Stimulated activated CD4-positive, alpha-beta T cell treated with anti-CD3 and anti-CD28 coated beads, Interleukin-12 subunit alpha, Interleukin-12 subunit beta, amount 100 ng/mL, for 4 hours (primary cell): ENCODE measurements around the gene VAV2.

ENCODE experiments used
- DNase-seq: peaks from one replicate; pipeline ENCODE4 v3.0.0-alpha.2; 2020

The VAV2 gene

DNA sequence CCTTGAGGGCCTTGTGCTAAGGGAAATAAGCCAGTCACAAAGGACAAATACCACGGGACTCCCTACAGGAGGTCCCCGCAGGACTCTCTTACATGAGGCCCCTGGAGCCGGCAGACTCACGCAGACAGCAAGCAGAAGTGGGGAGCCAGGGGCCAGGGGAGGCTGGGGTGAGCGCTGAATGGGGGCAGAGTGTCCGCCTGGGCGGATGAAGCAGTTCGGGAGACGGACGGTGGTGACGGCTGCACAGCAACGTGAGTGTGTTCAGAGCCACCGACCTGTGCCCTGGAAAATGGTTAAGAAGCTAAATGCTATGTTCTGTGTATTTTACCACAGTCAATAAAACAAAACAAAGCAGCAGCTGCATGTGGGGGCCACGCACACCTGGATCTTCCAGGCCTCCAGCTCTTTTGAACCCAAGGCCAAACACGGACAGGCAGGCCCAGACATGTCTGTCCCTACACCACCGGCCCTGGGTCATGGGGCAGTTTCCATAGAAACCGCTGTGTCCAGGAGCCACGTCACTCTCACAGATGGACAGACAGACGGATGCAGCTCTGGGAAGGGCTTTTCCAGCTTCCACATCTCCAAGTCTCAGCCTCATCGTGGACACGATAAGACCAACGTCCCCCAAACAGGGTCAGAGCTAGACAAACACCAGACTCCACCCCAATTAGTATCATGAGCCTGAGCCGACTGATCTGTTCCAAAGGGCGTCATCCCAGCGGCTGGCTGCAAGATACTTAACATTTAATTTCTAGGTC lies 103.9 kb downstream of the VAV2 start:
- DNase-seq, result no peak

DNA sequence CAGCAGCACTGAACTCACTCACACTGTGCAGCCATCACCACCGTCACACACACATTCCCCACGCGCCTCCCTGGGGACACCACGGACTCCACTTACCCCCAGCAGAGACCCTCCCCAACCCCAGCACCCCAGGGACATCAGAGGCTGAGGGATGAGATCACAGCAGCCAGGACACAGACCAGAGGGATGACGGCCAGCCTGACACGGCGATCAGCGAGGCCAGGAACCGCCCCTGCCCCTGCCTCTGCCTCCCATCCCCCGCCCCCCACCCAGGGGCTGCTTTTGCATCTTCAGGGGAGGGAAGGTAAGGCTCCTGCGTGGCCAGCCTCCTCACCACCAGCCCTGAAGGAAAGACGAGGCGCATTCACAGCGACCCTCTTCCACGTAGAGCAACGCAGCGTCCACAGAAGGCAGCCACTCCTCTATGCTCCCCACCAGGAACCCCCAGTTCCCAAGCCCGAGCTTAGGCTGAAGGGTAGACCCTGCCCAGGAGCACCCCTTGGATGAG lies 104.5 kb downstream of the VAV2 start:
- DNase-seq, result no peak

DNA sequence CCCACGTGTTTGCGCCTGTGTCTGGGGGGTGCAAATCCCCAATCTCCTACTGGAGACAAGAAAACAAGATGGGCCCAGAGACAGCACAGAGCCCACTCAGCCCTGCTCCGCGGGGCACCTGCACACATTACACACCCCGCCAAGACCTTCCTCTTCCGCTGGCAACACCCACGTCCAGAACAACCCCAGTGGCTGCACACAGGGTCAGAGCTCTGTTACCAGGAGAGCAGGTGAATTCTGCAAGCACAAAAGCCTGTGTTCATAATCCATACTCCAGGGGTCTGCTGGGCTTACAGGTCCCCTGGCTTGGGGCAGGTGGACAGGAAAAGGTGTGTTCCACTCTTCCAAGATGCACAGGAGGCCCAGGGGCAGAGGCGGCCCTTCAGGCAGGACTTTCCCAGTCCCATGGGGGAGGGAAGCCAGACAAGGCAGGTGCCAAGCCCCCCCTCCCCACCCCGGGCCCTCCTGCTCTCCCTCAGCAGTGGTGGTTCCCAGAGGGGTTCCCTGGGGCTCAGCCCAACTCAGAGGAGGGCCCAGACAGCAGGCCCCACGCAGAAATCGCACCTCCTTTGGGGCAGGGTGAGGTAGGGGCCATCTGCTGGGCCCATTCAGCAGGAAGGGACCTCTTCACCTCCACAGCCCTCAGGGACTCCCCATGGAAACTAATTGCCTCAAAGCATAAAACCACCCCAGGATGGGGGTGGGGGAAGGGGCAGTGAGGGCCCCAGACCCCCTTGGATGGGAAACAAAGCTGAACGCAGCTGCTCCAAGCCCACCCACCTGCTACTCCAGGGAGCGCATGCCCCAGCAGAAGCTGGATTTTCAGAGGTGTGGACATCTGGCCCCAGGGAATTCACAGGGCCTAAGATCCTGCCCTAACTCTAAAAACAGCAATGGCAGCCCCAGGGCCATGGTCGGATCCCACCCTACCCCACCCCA lies 105.3 kb downstream of the VAV2 start:
- DNase-seq, result no peak

DNA sequence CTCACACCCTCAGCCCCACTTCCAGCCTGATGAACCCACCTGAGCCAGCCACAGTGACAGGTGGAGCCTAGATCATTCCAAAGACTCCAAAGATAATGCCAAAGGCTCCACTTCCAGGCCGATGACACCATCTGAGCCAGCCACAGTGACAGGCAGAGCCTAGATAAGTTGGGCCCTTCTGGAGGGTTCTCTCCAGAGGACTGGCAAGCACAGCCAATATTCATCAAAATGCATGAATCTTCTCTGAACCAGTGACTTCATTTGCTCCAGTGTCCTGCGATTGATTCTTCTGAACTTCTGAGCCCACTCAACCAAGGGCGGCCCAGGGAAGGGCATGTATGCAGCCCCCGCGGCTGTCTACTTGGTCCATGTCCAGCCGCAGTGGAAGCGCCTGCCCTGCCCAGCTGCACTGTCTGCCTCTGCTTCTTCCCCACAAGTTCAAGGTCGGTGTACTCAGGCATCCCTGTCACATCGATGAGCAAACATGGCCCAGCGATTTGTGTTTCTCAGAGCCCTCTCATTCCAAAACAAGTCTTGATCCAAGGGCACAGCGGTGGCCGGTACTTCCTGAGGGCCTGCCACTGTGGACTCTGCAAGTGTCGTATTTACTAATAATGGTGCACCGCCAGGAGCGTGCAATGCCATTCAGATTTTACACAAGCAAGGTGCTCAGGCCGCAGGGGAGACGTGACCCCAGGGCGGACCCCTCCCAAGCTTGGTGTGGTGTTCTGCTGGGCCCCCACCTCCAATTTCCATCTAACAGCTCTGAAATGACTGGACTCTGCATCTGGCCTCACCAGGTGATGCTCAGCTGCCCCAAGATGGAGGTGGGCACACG lies 107.0 kb downstream of the VAV2 start:
- DNase-seq, result no peak

DNA sequence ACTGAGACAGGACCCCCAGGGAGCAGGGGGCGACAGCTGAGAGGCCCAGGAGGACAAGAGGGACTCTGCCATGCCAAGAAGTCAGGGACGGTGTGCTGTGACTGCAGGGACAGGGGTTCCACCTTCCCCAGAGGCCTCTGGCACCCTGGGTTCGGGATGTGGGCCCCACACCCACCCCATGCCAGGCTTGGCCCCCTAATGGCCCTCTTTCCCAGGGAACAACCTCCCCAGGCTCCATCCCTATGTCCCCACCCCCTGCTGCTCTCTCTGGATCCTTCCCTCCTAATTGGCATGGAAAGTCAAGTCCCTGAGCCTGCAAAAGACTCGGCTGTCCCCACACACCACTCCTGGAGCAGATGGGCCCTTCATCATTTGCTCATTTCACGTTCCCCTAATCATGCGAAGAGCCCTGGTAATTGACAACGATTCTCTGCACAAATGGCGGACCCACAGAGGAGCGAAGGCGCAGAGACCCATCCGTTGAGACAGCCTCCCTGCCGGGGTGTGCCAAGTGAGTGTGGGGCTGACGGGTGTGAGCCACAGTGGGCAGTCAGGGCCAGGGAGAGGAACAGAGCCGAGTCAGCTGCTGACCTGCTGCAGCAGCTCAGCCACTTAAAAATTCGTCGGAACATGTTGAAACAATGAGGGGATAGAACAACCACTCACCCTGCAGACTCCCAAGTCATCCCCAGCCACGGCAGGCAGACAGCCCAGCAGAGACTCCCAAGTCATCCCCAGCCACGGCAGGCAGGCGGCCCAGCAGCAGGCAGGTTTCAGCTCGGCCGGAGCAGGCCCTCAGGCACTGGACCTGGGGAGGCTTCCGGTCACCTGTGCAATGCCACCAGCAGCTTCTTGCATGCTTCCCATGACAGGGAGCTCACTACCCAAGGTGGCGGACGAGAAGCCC lies 109.0 kb downstream of the VAV2 start:
- no peak for DNase-seq

DNA sequence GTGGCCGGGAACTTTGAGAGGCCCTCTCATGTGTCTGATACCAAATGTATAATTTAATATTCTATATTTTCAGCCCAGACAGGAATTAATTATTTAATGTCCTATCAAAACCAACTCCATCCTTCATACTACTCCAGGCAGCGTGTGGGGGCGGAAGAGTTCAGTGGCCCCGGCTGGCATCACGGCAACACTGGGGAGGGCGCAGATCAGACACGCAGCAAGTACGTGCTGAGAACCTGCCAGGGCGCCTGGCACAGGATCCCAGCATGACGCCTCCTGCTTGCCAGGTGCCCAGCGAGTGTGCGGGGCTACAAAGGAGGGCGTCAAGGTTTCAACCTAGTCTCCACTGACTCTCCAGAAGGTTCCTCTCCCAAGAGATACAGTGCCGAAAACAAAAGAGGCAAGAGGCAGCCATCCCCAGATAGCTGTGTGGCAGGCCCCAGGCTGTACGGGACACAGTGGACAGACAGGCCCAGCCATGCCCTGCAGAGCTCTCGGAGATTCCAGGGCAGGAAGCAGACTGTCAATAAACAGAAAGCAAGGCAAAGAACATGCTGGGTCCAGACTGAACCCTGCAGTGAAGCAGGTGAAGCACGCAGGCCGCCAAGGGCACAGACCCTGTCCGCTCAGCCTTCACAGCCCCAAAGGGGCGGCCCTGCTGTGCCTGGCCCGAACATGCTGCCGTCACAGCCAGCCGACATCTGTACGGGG lies 110.3 kb downstream of the VAV2 start:
- DNase-seq, result no peak

DNA sequence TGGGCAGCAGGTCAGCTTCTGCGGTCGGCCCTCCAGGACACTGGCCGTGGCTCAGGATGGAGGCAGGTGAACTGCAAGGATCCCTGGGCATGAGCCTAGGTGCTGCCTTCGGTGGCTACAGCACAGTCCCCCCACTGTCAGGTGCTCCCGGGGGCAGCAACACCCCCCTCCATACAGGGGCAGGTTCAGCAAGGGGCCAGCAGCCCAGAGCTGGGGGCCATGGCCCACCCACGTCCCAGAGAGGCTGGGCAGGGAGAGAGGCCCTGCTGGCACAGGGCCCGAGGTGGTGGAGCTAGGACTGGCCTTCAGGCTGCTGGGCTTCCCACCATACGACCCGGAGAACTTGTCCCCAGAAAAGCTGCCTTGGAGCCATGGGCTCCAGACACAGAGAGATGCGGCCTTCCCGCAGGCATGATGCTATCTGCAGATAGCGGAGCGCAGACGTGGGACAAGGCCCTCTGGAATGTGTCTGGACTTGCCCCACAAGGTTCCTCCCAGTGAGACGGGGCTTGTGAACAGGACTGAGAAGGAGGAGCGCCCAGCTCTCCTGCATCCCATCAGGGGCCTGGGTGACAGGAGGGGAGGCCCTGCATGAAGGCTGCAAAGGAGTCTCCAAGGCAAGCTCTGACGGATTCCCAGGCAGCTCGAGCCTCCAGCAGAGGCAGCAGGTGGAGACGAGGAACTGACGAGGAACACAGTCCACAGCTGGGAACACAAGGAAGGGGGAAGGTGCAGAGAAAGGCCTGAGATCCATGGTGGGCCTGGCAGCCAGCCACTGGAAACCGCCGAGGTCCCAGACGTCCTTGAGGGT lies 111.1 kb downstream of the VAV2 start:
- no peak for DNase-seq

DNA sequence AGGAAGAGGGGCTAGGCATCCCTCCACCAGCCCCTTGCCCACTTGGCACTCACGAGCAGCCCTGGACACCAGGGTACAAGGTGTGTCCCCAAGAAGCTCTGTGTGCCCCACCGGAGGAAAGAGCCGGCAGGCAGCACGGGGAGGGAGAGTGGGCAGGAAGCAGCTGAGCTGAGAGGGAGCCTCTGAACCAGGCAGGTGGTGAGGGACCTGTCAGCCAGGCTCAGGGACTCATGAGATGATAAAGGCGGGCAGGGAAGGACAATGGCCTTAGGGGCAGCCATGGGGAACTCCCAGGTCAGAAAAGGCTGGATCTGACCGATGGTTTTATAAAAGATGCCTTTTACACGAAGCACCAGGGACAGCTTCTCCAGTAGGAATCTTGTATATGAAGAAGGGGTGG lies 112.0 kb downstream of the VAV2 start:
- DNase-seq, result no peak

DNA sequence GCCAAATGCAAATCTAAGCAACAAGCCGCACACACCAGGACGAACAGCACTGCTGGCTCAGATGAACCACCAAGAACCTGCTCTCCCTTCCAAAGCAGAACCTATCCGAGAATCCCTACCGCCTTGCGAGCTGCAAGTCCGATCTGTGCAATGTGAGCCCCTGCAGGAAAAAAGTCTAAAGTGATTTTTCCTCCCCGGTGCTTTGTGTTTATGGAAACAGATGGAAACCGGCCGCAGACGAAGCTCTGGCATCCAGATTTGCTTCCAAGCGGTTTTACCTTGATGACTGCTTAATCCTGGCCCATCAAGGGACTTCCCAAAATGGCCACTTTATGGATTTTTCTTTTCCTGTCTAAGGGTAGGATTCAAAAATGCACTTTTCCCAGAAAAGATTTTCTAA lies 112.5 kb downstream of the VAV2 start:
- no peak for DNase-seq

DNA sequence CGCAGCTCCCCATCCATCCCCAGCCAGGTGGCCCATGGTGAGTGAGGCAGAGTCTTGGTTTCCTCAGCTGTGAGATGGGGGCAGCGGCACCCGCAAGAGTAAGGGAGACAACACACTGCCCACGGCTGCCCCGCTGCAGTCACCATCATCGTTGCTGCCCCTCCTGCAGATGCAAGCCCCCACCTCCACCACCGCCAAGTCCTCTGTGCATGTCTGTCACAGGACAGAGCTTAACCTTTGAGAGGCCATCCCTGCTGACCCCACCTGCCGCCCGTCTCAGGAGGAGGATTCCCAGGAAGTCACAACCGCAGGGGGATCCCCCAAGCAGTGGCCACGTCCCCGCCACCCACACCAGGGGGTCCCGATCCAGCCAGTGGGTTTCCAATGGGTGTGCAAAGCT lies 113.7 kb downstream of the VAV2 start:
- DNase-seq, result no peak

DNA sequence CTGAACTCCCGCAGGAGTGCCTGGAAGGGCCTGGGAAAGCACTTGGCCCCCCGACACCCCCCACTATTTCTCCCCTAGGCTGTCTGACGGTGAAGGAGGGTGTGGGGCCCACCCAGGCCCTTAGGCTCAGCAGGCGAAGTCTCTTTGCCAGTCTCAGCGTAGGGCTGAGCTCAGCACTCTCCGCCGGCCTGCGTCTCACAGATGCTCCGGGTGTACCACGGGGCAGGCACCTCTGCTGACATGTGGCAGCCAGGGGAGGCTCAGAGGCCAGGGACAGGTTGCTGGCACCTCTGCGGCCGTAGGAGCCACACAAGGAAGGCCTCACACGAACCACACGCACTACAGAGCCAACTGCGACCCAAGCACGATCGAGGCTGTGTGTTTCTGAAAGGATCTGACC lies 114.2 kb downstream of the VAV2 start:
- no peak for DNase-seq

DNA sequence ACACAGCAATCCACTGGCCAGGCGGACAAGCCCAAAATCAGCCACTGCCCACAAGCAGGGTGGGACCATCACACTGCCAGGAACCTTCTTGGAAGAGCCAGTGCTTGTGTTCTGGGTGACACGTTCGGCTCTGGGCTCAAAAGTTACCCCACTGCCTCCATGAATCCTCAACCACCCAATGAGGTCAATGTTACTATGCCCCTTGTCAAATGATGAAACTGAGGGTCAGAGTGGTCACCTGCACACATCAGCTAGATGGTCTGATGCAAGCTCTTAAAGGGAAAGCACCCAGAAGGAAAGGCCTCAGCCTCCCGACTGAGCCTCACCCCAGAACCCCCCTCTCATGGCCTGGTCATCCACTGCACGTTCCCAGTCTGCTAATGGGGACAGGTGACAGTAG lies 114.8 kb downstream of the VAV2 start:
- DNase-seq, result no peak

DNA sequence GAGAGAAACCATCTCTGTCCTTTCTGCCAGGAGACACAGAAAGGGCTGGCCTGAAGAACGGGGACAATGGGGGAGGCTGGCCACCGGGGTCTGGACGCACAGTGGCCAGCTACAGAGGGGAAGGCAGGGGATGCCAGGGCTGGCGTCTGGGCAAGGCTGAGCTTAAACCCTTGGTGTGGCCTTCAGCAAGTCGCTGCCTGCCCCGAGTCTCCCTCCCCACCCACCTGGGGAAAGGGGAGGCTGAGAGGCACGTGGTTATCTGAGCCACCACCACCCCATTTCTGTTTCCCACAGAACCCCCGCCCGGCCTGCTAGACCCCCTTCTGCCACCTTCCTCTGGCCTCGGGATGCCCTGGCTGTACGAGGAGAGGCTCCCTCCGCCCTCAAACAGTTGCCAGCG lies 115.3 kb downstream of the VAV2 start:
- DNase-seq, result no peak

DNA sequence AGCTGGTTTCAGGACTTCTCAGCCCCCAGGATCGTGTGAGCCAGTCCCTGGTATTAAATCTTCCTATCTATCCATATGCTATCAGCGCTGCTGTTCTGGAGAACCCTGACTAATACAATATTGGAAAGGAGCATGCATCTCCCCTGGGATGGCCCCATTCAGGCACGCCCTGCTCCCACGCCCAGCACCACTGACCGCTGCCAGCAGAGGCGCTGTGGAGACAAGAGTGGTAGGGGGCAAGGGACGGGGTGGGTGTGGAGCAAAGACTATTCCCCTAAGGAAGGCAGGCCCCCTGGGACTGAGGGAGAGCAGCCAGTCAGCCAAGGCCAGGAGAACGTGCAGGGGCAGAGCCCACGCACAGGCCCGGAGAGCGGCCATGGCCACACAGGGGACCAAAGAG lies 116.0 kb downstream of the VAV2 start:
- DNase-seq, result no peak

DNA sequence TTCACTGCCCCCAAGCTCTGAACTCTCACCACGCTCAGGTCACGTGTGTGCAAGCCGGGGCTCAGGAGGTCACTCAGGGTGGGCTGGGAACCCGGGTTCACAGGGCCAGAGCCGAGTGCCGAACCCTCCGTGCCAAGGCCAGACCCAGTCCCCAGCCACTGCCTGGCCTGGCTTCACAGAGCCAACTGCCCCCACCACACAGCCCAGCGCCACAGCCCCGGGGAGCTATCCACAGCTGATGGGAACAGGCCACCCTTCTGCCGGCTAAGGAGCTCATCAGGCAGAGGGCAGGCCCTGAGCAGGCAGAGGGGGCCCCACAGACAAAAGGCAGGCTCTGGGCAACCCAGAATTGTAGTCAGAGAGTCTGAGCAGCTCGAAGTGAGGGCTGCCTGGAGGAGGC lies 117.0 kb downstream of the VAV2 start:
- DNase-seq, result no peak

DNA sequence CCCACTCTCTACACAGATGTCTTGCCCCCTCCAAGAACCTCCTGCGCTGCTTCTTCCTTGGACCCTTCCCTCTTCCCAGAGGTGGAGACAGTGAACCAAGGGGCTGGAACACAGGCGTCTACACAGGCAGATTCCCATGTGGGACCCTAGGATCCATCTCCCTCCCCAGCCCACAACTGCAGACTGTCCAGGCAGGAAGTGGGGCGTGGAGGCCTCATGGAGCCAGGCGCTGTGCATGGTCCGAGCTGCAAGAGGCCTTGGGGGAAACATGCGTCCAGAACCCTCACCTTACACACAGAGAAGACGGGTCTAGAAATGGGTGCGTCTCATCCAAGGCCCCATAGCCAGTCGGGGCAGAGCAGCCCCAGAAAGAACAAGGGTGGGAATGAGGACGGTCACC lies 117.5 kb downstream of the VAV2 start:
- DNase-seq, result no peak

DNA sequence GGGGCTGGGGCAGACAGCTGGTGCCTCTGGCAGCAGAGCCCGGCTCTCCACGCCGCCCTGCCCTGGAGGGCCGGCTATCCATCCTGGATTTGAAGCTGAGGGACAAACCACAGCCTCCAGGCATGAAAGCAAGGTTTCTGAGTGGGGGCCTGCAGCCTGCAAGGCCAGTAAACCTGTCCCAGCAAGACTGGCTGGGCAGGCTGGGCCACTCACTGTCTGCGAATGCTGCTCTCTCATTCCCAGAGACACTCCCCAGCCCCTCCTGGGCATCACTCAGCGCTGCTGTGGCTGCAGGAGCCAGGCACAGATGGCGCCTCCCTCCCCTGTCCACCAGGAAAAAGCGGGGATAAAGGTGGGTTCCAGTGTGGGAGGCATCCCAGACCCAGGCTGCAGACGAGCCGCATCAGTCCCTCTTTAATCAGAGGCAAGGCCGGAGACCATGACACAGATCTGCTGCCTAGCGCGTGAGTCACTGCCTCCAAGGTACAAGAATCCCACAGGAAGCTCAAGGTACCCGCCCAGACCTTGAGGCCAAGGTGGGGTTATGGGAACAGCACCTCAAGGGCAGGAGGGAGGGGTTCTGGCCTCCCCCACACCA lies 118.0 kb downstream of the VAV2 start:
- DNase-seq, result no peak

DNA sequence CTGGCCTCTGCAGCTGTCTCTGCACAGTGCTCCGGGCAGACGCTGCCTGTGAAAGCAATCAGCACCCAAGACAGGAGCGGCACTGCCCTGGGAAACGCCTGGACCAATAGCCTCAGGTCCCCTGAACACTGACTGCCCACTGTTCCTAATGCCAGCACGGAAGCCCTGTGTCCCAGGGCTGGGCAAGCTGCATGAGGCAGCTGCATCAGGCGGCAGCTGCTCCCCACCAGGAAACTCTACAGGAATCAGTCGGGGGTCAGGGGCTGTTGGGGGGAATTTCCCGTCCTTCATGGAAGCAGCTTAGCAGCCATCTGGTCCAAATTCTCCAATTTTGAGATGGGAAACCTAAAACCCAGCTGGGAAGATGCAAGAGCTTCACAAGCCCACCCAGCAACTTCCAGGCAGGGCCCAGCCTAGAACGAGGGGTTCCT lies 118.6 kb downstream of the VAV2 start:
- no peak for DNase-seq

DNA sequence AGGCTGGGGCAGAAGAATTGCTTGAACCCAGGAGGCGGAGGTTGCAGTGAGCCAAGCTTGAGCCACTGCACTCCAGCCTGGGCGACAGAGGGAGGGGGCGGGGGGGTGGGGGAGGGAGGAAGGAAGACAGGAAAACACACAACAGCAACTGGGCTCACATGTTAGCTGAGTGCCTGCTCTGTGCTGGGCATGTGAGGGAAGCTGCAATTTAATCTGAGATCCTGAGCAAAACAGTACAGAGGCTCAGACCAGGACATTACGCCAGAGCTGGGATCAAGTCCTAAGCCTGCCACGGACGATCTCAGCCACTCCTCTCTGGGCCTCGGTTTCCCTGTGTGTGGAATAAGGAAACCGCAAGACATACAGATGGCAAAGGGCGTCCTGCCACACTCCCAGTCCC lies 119.1 kb downstream of the VAV2 start:
- DNase-seq, result no peak
